Keratinocyte (primary cell): ENCODE data around the gene CDYL2. TPM values are rescaled to one million over a fixed set of nuclear protein-coding genes. Genes with fewer than 3 reads are reported as not detected.

ENCODE experiments used
- DNase-seq: peaks from one replicate; pipeline ENCODE4 v3.0.0-alpha.2; 2011; ENCODE audit warnings: low read depth, missing footprints, low spot score
- FAIRE-seq: peaks from 2 replicates; lab custom pipeline; 2011; peaks lifted over from hg19 to GRCh38; lab: Jason Lieb, UNC
- H2AFZ ChIP-seq: 2 replicates; pipeline ENCODE4 v1.6.0; 2012; ENCODE audit warnings: low read length, control low read depth, inconsistent platforms; ENCODE audit not compliant: control insufficient read depth
- H3K27ac ChIP-seq: 2 replicates; pipeline ENCODE4 v1.5.1; 2011; ENCODE audit warnings: low read length; ENCODE audit not compliant: control insufficient read depth, insufficient read depth
- H3K27me3 ChIP-seq: 3 replicates; pipeline ENCODE4 v1.6.0; 2011; ENCODE audit warnings: low read length; ENCODE audit not compliant: control insufficient read depth, insufficient read depth; ENCODE audit errors: extremely low read depth
- H3K36me3 ChIP-seq, 2 experiments: 2 replicates in 1 of 2; 3 replicates in 1 of 2; pipeline ENCODE4 v1.5.1; 2011; ENCODE audit warnings: low read length in 2 of 2, mild to moderate bottlenecking in 1 of 2; ENCODE audit not compliant: control insufficient read depth in 2 of 2, insufficient read depth in 2 of 2; ENCODE audit errors: extremely low read depth in 1 of 2
- H3K4me1 ChIP-seq: 3 replicates; pipeline ENCODE4 v1.5.1; 2011; ENCODE audit warnings: low read length; ENCODE audit not compliant: control insufficient read depth, insufficient read depth; ENCODE audit errors: extremely low read depth
- H3K4me2 ChIP-seq: 3 replicates; pipeline ENCODE4 v1.6.0; 2011; ENCODE audit warnings: low read depth, low read length; ENCODE audit not compliant: control insufficient read depth, insufficient read depth; ENCODE audit errors: extremely low read depth
- H3K4me3 ChIP-seq, 3 experiments: fragments of 200-600 bp in 1 of 3; sonication (generic) in 1 of 3; 2 replicates in 2 of 3; 3 replicates in 1 of 3; pipeline ENCODE4 v1.5.1; 2011 to 2016; ENCODE audit warnings: low read length in 3 of 3, mild to moderate bottlenecking in 3 of 3, control low read depth in 2 of 3, inconsistent platforms in 1 of 3, low read depth in 1 of 3, mixed read lengths in 1 of 3, mixed run types in 1 of 3, moderate library complexity in 1 of 3; ENCODE audit not compliant: control insufficient read depth in 2 of 3, insufficient read depth in 2 of 3; ENCODE audit errors: extremely low read depth in 1 of 3
- H3K79me2 ChIP-seq: 2 replicates; pipeline ENCODE4 v1.6.0; 2012; ENCODE audit warnings: low read length; ENCODE audit not compliant: control insufficient read depth, insufficient read depth
- H3K9ac ChIP-seq: 3 replicates; pipeline ENCODE4 v1.6.0; 2011; ENCODE audit warnings: low read length; ENCODE audit not compliant: control insufficient read depth, insufficient read depth; ENCODE audit errors: extremely low read depth
- H3K9me1 ChIP-seq: 3 replicates; pipeline ENCODE4 v1.6.0; 2011; ENCODE audit warnings: low read length; ENCODE audit not compliant: control insufficient read depth, insufficient read depth; ENCODE audit errors: extremely low read depth
- H3K9me3 ChIP-seq: 2 replicates; pipeline ENCODE4 v1.5.1; 2012; ENCODE audit warnings: low read depth, low read length; ENCODE audit not compliant: control insufficient read depth
- H4K20me1 ChIP-seq: 3 replicates; pipeline ENCODE4 v1.6.0; 2011; ENCODE audit warnings: low read length; ENCODE audit not compliant: control insufficient read depth, insufficient read depth; ENCODE audit errors: extremely low read depth
- EZH2 ChIP-seq: IDR thresholded peaks from one replicate; pipeline ENCODE4 v1.6.1; 2012; ENCODE audit warnings: inconsistent platforms, mild to moderate bottlenecking, low read length, moderate library complexity
- dilution Hi-C: fragments of 300-500 bp; cut with MboI; formaldehyde crosslinking; loops from one replicate; pipeline ENCODE4 v1.7.0; 2020; ENCODE audit warnings: low sequenced_read_pairs; ENCODE audit not compliant: extremely low pct_ligation_motif_present
- polyA plus RNA-seq, 5 experiments: library from polyadenylated mRNA; depleted of rRNA in 3 of 5; stranded (reverse) in 3 of 5; stranded (forward) in 1 of 5; unstranded in 1 of 5; fragments of >200 nt; gene quantifications; 1 replicate in 1 of 5; 2 replicates in 3 of 5; 3 replicates in 1 of 5; pipeline versions ENCODE4 v1.2.1 to v1.2.3, GENCODE V29; 2011 to 2012; ENCODE audit warnings: missing spikeins in 2 of 5, low read depth in 1 of 5, low replicate concordance in 1 of 5
- TF ChIP-seq, protein P1 (sequence below), 3 experiments: IDR thresholded peaks in 1 of 3; conservative IDR thresholded peaks in 1 of 3; optimal IDR thresholded peaks in 1 of 3; 2 replicates in 2 of 3; 3 replicates in 1 of 3; pipeline versions ENCODE3 to v1.5.1; 2011; ENCODE audit warnings: low read length in 3 of 3, mild to moderate bottlenecking in 3 of 3, moderate library complexity in 2 of 3, control low read depth in 1 of 3, inconsistent platforms in 1 of 3; ENCODE audit not compliant: insufficient read depth in 2 of 3; ENCODE audit errors: extremely low read depth in 1 of 3

CDYL2 gene
- polyA plus RNA-seq, 1 donor (not counting 4 experiments of a cell fraction or from before 2014, with no cell fraction given) = 2.0 TPM

DNA sequence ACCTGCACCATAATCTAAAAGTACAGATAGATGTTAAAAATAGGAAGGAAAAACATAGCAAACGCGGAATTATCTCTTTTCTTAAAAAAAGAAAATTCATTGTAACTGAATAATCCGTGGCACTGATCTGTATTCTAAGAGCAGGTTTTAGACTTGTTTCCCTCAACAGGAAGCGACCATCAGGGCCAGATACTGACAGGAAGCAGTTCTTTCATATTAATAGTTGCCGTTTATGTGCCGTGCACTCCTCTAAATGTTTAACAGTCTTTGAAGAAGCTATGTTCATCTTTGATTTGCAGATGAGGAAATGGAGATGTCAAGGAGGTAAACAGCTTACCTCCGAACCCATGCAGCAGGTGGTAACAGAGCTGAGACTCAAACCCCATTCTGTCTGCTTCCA is 240.0 kb downstream of the CDYL2 start:
- Histone ChIP-seq H3K79me2 (no peaks in the 10 kb centered on the region), H4K20me1 (no peaks in the 10 kb centered on the region), H3K4me1 (peaks cover 8% of the 10 kb centered on the region), H3K4me3 (no peak overlapping the region), H3K9me1 (no peaks in the 10 kb centered on the region), H3K27me3 (no peaks in the 10 kb centered on the region), H3K4me2 (no peak overlapping the region), H3K36me3 (no peaks in the 10 kb centered on the region), H3K9me3 (no peaks in the 10 kb centered on the region), H3K9ac (no peak overlapping the region), H3K27ac (no peak overlapping the region), H2AFZ (no peak overlapping the region)
- no peak for FAIRE-seq
- TF ChIP-seq, protein P1, sequence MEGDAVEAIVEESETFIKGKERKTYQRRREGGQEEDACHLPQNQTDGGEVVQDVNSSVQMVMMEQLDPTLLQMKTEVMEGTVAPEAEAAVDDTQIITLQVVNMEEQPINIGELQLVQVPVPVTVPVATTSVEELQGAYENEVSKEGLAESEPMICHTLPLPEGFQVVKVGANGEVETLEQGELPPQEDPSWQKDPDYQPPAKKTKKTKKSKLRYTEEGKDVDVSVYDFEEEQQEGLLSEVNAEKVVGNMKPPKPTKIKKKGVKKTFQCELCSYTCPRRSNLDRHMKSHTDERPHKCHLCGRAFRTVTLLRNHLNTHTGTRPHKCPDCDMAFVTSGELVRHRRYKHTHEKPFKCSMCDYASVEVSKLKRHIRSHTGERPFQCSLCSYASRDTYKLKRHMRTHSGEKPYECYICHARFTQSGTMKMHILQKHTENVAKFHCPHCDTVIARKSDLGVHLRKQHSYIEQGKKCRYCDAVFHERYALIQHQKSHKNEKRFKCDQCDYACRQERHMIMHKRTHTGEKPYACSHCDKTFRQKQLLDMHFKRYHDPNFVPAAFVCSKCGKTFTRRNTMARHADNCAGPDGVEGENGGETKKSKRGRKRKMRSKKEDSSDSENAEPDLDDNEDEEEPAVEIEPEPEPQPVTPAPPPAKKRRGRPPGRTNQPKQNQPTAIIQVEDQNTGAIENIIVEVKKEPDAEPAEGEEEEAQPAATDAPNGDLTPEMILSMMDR (optimal IDR thresholded peaks at IDR 0.05 in 1 of 3, IDR thresholded peaks at IDR 0.05 in 1 of 3, conservative IDR thresholded peaks at IDR 0.05 in 1 of 3; ENCODE audit: extremely low read depth in 1 of 3, insufficient read depth in 2 of 3, low read length in 3 of 3) = no peak
- TF ChIP-seq EZH2 = no peak
- dilution Hi-C loops = no loop called here
- no peak for DNase-seq

DNA sequence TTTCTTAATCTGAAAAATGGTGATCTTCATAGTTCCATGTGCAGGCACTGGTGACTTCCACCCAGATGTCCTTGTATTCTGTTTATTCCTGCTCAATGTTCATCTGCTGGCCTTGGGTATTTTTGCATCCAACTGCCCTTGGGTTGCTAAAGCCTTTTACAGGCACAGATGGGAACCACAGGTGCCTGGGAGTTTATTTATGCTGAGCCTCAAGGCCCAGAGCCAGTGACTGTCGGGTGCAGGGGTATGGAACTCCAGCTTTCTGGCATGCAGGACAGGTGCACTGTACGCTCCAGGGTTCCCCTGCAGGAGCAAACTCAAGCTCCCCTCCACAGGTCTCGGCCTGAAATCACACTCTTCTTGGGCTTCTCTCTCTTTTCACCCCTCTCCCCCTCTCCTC is 241.3 kb downstream of the CDYL2 start:
- FAIRE-seq (no peak), DNase-seq (no peak)
- Histone ChIP-seq H3K9me3 (no peaks in the 10 kb centered on the region), H4K20me1 (no peaks in the 10 kb centered on the region), H3K9ac (no peak overlapping the region), H3K27ac (no peak overlapping the region), H3K4me3 (no peak overlapping the region), H3K27me3 (no peaks in the 10 kb centered on the region), H3K4me2 (no peak overlapping the region), H3K9me1 (no peaks in the 10 kb centered on the region), H2AFZ (no peak overlapping the region), H3K4me1 (peaks cover 10% of the 10 kb centered on the region), H3K79me2 (no peaks in the 10 kb centered on the region), H3K36me3 (no peaks in the 10 kb centered on the region)
- TF ChIP-seq EZH2 = no peak
- TF ChIP-seq, protein P1 (optimal IDR thresholded peaks at IDR 0.05 in 1 of 3, IDR thresholded peaks at IDR 0.05 in 1 of 3, conservative IDR thresholded peaks at IDR 0.05 in 1 of 3; ENCODE audit: extremely low read depth in 1 of 3, insufficient read depth in 2 of 3, low read length in 3 of 3) = no peak
- dilution Hi-C loops = no loop called here
